SH-SY5Y (cell line): ENCODE data around the gene VAC14.

Experiments
- GATA2 ChIP-seq: IDR thresholded peaks from 2 replicates; pipeline ENCODE4 v1.6.1; 2011; ENCODE audit warnings: mild to moderate bottlenecking, low read depth, low read length
- GATA3 ChIP-seq: IDR thresholded peaks from 2 replicates; pipeline ENCODE4 v1.6.1; 2011; ENCODE audit warnings: low read depth, mild to moderate bottlenecking, low read length, moderate library complexity

- TF ChIP-seq GATA2 (no peak), GATA3 (no peak)
Measured at GRCh38 chr16:70795296-70795912, 5.6 kb downstream of the VAC14 start.
